NT2/D1 (cell line): ENCODE measurements around the gene PRKAG3.

Source experiments
- DNase-seq: peaks from one replicate; pipeline ENCODE4 v3.0.0-alpha.2; 2011; ENCODE audit warnings: low read depth, low spot score
- H3K27me3 ChIP-seq: 2 replicates; pipeline ENCODE4 v1.6.0; 2011; ENCODE audit warnings: mild to moderate bottlenecking; ENCODE audit not compliant: insufficient read length, insufficient read depth
- H3K36me3 ChIP-seq: 2 replicates; pipeline ENCODE4 v1.6.1; 2011; ENCODE audit warnings: mild to moderate bottlenecking, low read length, mixed read lengths; ENCODE audit not compliant: insufficient read depth, insufficient read length
- H3K4me1 ChIP-seq: 2 replicates; pipeline ENCODE4 v1.5.1; 2011; ENCODE audit not compliant: insufficient read depth, insufficient read length
- H3K4me3 ChIP-seq: 2 replicates; pipeline ENCODE4 v1.5.1; 2011; ENCODE audit warnings: low read depth; ENCODE audit not compliant: insufficient read length
- H3K9ac ChIP-seq: 2 replicates; pipeline ENCODE4 v1.6.0; 2011; ENCODE audit warnings: low read depth; ENCODE audit not compliant: insufficient read length
- H3K9me3 ChIP-seq: 2 replicates; pipeline ENCODE4 v1.5.1; 2011; ENCODE audit warnings: mild to moderate bottlenecking, low read length; ENCODE audit not compliant: insufficient read depth
- SUZ12 ChIP-seq: IDR thresholded peaks from 2 replicates; pipeline ENCODE4 v1.6.1; 2011; ENCODE audit not compliant: insufficient read length, insufficient read depth; ENCODE audit errors: extremely low read depth
- YY1 ChIP-seq: IDR thresholded peaks from 2 replicates; pipeline ENCODE4 v1.6.1; 2011; ENCODE audit not compliant: insufficient read length, insufficient read depth
- ZNF274 ChIP-seq: IDR thresholded peaks from 2 replicates; pipeline ENCODE4 v1.6.1; 2011; ENCODE audit warnings: mild to moderate bottlenecking, low read depth, low read length

PRKAG3 gene

DNA sequence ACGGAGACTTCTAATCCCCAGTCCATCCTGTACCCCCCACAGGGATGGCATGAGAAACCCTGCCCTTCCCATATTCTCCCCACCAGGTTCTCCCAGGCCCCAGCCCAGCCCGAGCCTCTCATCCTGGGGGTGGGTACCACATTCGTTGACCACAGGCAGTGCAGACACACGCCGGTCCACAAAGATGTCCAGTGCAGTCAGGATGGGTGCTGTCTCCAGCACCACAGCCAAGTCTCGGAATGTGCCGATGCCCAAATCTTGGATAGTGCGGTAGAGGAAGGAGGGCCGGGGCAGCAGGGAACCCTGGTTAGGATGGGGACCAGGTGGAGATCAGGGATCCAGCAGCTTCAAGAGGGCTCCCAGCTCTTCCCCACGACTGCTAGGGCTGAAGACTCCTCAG, 4.8 kb downstream of the PRKAG3 start:
- no peaks in the 10 kb centered on the region for H3K9me3 ChIP-seq

DNA sequence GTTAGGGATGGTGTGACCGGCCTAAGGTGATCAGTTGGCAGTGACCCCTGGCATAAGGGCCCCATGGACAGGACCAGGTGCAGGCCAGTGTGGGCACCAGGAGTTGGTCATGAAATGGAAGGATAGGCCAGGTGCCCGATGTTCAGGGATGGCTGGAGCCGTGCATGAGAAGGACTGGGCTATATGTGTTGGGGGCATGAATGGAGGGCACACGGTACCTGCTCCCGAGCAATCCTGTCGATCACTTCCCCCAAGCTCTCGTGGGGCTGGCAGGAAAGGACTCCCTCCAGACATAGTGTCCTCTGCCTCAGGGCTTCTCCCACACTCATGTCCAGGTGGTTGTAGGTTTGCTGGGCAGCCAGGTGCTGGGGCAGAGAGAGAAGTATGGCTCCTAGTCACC, 7.6 kb downstream of the PRKAG3 start:
- TF ChIP-seq ZNF274, result no peak
- no peak for TF ChIP-seq SUZ12
- Histone ChIP-seq H3K4me3 (no peak overlapping the region), H3K27me3 (peaks cover 4% of the 10 kb centered on the region), H3K4me1 (no peaks in the 10 kb centered on the region), H3K9me3 (no peaks in the 10 kb centered on the region), H3K9ac (no peak overlapping the region), H3K36me3 (no peaks in the 10 kb centered on the region)
- DNase-seq, result no peak

More for the DNA sequence above, 4.8 kb downstream of the PRKAG3 start:
- peaks cover 4% of the 10 kb centered on the region for H3K27me3 ChIP-seq
- peaks cover 3% of the 10 kb centered on the region for H3K4me1 ChIP-seq
- no peak for DNase-seq
- TF ChIP-seq ZNF274, result no peak
- no peak for TF ChIP-seq YY1
- TF ChIP-seq SUZ12, result no peak
- H3K36me3 ChIP-seq, result no peaks in the 10 kb centered on the region
- no peak overlapping the region for H3K9ac ChIP-seq
- H3K4me3 ChIP-seq, result no peak overlapping the region

DNA sequence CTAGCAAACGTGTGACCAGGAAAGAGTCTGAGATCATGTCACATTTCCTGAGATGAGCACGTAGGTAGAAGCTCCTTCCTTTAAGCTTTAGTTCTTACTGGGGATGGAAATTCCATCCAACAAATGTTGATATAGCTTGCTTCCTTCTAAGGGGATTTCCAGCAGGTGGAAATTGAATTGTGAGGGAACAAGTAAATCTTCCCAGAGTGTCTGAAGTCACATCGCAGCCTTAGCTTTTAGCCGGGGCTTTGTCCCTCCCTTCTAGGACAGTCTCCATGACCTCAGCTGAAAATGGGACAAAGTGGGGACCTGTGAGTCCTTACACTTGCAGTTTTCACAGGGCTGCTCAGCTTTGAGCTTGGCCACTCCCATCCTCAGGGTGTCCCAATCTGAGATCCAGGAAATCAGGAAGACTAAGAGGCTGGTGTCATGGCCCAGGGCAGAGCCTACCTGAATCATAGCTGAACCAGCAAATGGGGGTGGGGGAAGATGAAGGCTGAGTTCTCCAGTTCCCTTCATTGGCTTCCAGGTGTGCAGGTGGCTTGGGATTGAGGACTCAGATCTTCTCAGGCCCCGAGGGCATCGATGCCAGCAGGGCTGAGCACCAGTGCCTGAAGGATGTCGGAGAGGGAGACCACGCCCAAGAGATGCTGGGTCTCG, 8.3 kb downstream of the PRKAG3 start:
- Histone ChIP-seq H3K4me3 (no peak overlapping the region), H3K9me3 (no peaks in the 10 kb centered on the region), H3K4me1 (no peaks in the 10 kb centered on the region), H3K9ac (no peak overlapping the region), H3K27me3 (peaks cover 4% of the 10 kb centered on the region), H3K36me3 (no peaks in the 10 kb centered on the region)
- no peak for DNase-seq
- no peak for TF ChIP-seq SUZ12
- TF ChIP-seq YY1, result no peak
- no peak for TF ChIP-seq ZNF274

DNA sequence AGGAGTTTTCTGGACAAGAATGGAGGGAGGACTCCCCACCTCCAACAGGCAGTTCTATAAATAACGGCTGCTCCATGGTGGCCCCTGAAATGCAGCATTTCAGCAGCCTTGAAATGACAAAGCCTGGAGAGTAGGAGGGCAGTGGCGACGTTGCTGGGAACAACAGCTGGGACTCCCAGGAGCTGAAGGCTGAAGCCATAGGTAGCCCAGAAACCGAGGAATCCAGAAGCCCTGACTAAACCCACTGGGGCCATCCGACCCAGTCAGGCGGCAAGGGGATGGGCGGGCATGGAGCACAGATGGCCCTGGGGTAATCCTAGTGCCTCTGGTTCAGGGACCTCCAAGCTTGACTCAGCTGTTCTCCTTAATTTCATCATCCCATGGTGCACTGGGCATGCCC, 9.0 kb downstream of the PRKAG3 start:
- DNase-seq, result no peak
- no peaks in the 10 kb centered on the region for H3K36me3 ChIP-seq
- no peaks in the 10 kb centered on the region for H3K27me3 ChIP-seq
- H3K9me3 ChIP-seq, result no peaks in the 10 kb centered on the region
- H3K4me1 ChIP-seq, result no peaks in the 10 kb centered on the region
- TF ChIP-seq YY1, result no peak
- H3K9ac ChIP-seq, result no peak overlapping the region
- no peak overlapping the region for H3K4me3 ChIP-seq

DNA sequence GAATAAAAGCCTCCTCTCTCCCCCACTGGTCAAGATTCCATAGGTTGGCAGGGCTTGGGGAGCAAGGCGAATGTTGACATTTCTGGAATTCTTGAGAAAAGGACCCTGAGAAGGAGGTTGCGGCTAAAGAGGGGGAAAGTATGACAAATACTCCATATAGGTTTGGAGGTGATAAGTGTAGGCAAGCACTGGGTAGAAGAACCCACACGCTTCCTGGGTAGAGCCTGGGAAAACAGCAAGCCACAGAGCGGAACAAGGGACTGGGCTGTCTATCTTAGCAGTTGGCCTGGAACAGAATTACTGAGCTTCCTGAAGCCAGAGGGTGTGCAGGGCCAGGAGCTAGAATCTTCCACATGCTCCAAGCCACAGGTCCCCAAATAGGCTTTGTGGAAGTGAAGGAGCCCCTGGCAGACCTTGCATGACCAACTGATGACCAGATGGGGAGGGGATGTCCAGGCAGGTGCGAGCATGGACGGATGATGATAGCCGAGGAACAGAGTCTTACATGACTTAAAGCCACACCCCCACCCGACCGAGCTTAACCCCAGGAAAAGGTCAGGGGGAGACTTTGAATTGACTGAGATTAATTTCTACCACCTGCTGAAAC, 9.9 kb downstream of the PRKAG3 start:
- Histone ChIP-seq H3K9me3 (no peaks in the 10 kb centered on the region), H3K4me1 (no peaks in the 10 kb centered on the region), H3K27me3 (no peaks in the 10 kb centered on the region), H3K36me3 (no peaks in the 10 kb centered on the region), H3K4me3 (no peak overlapping the region), H3K9ac (no peak overlapping the region)
- no peak for DNase-seq
- no peak for TF ChIP-seq ZNF274
- TF ChIP-seq SUZ12, result no peak
- TF ChIP-seq YY1, result no peak

DNA sequence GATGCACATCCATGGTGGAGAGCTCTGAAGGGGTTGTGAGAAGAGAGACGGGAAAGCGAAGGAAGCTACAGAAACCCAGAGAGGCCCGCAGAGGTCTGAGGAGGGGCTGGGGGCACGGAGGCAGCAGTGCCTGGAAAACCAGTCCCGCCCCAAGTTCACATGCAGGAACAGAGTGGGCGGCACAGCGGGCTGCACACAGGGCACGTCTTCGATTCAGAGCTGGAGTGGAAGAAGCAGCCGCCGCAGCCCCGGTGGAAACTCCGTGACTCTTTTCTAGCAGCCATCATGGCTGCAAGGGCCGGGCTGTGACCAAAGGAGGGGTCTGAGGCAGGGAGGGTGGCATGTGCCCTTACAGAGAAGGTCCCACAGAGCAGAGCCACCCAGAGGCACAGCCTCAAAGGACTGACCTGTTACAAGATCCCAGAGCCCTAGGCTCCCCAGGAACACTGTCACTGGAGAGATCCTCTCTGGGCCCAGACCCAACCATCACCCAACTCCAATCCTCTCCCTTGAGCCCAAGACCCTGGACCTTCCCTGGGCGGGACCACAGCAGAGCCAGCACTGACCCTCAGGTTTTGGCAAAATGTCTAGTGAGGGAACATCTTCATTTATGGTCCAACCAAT, 10.7 kb downstream of the PRKAG3 start:
- Histone ChIP-seq H3K4me3 (no peak overlapping the region), H3K36me3 (no peaks in the 10 kb centered on the region), H3K9ac (no peak overlapping the region), H3K27me3 (no peaks in the 10 kb centered on the region), H3K9me3 (no peaks in the 10 kb centered on the region), H3K4me1 (no peaks in the 10 kb centered on the region)
- DNase-seq, result no peak
- TF ChIP-seq ZNF274 (no peak), YY1 (no peak), SUZ12 (no peak)

DNA sequence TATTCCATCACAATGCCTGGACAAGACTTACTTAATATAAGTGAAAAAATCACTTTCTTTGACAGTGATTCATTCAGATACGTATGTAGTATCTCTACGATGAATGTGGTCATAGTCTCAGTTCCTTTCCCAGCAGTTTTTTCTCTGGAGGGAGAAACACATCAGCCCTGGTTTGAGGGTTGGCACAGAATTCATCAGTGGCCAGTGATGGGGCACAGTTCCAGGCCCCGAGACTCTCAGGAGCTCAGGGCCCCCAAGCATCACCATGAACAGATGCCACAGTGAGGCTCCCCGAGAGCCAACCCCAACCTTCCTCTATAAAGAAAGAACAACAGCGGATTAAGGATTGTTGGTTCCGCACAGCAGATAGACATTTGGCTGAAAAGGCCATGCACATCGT, 12.5 kb downstream of the PRKAG3 start:
- no peaks in the 10 kb centered on the region for H3K9me3 ChIP-seq
- H3K9ac ChIP-seq, result no peak overlapping the region

More for the DNA sequence above, 12.5 kb downstream of the PRKAG3 start:
- Histone ChIP-seq H3K4me1 (no peaks in the 10 kb centered on the region), H3K27me3 (no peaks in the 10 kb centered on the region), H3K4me3 (no peak overlapping the region), H3K36me3 (peaks cover 9% of the 10 kb centered on the region)
- no peak for TF ChIP-seq ZNF274
- TF ChIP-seq SUZ12, result no peak
- TF ChIP-seq YY1, result no peak
- no peak for DNase-seq
